ENCODE data around the gene CD2BP2. TPM values are rescaled to one million over a fixed set of nuclear protein-coding genes. Genes with fewer than 3 reads are reported as not detected.

Gene CD2BP2
- total RNA-seq, 2 donors from 2014 or later = 44.8 to 76.1 TPM

- Histone ChIP-seq H3K27ac (peak overlapping the region; percentile 94), H3K4me3 (peak overlapping the region; percentile 80), H3K4me1 (peaks cover 7% of the 10 kb centered on the region), H3K27me3 (no peaks in the 10 kb centered on the region), H3K9ac (ENCODE audit: low read depth in 2 of 2, low read length in 2 of 2) (peak overlapping the region; percentile 90 to 97), H3K36me3 (peaks cover 8% of the 10 kb centered on the region), H3K9me3 (no peaks in the 10 kb centered on the region)
- DNase-seq = peak; percentile 55
- intact Hi-C loops (cut with DNase I) = loop anchor here (10.0 kb wide), 1 partner anchor 260 kb away; the partner anchor contains the start of genes TBX6 and YPEL3
- TF ChIP-seq, protein P1, sequence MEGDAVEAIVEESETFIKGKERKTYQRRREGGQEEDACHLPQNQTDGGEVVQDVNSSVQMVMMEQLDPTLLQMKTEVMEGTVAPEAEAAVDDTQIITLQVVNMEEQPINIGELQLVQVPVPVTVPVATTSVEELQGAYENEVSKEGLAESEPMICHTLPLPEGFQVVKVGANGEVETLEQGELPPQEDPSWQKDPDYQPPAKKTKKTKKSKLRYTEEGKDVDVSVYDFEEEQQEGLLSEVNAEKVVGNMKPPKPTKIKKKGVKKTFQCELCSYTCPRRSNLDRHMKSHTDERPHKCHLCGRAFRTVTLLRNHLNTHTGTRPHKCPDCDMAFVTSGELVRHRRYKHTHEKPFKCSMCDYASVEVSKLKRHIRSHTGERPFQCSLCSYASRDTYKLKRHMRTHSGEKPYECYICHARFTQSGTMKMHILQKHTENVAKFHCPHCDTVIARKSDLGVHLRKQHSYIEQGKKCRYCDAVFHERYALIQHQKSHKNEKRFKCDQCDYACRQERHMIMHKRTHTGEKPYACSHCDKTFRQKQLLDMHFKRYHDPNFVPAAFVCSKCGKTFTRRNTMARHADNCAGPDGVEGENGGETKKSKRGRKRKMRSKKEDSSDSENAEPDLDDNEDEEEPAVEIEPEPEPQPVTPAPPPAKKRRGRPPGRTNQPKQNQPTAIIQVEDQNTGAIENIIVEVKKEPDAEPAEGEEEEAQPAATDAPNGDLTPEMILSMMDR (IDR thresholded peaks at IDR 0.05) = no peak
These were observed 525 bp downstream of the CD2BP2 start for GRCh38 chr16:30354423-30355143.

GRCh38 chr16:30353438-30354129 lies 1.5 kb downstream of the CD2BP2 start:
- peaks cover 8% of the 10 kb centered on the region for H3K36me3 ChIP-seq
- DNase-seq = no peak
- peak overlapping the region; percentile 80 for H3K4me3 ChIP-seq
- TF ChIP-seq, protein P1 (IDR thresholded peaks at IDR 0.05) = no peak
- peak overlapping the region in 1 of 2 donors; percentile 97 for H3K9ac ChIP-seq (ENCODE audit: low read depth in 2 of 2, low read length in 2 of 2)
- no peaks in the 10 kb centered on the region for H3K9me3 ChIP-seq
- H3K27ac ChIP-seq = no peak overlapping the region
- intact Hi-C loops (cut with DNase I) = loop anchor here (10.0 kb wide), 1 partner anchor 259 kb away; the partner anchor contains the start of genes TBX6 and YPEL3
- H3K27me3 ChIP-seq = no peaks in the 10 kb centered on the region
- H3K4me1 ChIP-seq = peaks cover 7% of the 10 kb centered on the region

DNA sequence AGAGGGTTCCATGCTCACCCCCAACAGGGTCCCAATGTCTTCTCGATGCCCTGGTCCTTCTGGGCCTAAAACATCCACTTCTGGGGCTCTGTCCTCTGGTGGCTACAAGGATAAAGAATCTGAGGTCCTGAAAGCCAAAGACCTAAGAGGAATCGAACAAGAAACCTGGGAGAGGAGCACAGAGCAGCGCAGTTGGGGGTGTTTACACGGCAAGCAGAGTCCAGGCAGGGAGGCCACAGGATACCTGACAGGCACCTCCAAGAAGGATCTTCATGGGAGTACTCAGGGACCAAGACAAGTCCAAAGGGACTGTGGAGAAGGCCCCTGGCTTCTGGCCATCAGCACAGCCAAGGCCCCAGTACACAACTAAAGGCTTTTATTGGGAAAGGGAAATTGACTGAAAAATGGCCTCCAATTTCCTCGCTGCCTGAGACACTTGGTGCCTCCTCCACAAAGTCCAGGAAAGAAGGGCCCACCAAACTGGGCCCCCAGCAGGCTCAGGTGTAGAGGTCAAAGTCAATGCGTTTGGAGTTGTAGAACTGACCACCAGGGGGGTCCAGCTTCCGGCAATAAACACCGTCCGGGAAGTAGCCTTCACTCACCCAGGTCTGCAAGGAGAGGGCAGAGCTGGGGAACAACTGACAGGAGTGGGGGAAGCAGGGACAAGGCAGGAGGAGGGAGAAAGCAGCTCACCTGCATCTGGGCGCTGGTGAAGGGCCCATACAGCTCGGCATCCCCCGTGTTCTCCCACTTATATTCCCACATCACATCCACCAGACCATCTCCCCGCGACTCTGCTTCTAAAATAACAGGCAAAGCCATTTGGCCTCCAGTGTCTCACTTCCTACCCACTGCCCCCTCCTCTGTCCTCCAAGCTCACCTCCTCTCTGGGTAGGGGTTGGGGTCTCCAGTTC lies 2.4 kb downstream of the CD2BP2 start:
- no peak for DNase-seq
- no peak overlapping the region for H3K4me3 ChIP-seq
- H3K4me1 ChIP-seq = peaks cover 7% of the 10 kb centered on the region
- H3K27me3 ChIP-seq = no peaks in the 10 kb centered on the region
- no peak overlapping the region for H3K9ac ChIP-seq (ENCODE audit: low read depth in 2 of 2, low read length in 2 of 2)
- TF ChIP-seq, protein P1 (IDR thresholded peaks at IDR 0.05) = no peak
- H3K27ac ChIP-seq = no peak overlapping the region
- peaks cover 8% of the 10 kb centered on the region for H3K36me3 ChIP-seq
- no peaks in the 10 kb centered on the region for H3K9me3 ChIP-seq
- intact Hi-C loops (cut with DNase I) = loop anchor here (10.0 kb wide), 1 partner anchor 258 kb away; the partner anchor contains the start of genes TBX6 and YPEL3

DNA sequence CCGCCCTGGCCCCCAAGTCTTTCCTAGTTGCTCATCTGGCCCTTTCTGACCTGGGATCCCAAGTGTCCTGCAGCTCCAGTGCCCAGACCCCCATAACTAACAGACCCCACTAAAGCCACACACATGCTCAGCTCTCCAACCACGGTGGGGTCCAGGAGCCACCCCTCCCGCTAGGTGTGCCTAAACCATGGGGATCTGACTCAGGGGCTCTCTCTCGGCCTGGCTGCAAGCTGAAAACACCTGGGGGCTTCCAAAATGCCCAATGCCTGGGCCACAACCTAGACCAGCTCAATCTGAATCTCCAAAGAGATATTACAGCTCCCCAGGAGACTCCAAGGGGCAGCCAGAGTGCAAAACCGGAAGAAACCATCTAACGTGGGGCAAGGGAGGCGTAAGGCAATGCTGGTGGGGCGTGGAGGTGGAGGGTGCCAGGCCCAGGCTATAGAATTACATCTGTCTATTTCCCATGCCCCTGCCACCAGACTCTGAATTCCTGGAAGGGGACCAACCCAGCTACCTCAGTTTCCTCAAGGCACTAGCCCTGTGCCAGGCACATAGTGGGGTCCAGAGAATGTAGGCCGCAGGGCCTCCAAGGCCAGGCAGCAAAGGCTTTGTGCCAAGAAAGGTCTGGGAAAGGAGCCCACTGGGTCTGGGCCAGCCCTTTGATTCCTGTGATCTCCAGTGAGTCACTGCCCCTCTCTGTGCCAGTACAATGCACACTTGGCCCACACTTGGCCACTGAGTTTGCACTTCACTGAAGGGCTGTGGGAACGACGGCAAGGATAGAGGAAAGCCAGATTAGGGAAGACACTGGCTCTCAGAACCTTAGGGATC lies 3.3 kb downstream of the CD2BP2 start:
- intact Hi-C loops (cut with DNase I) = loop anchor here (10.0 kb wide), 1 partner anchor 257 kb away; the partner anchor contains the start of genes TBX6 and YPEL3
- H3K9me3 ChIP-seq = no peaks in the 10 kb centered on the region
- peaks cover 7% of the 10 kb centered on the region for H3K4me1 ChIP-seq
- H3K36me3 ChIP-seq = peaks cover 8% of the 10 kb centered on the region
- peak; percentile 46 for DNase-seq
- H3K4me3 ChIP-seq = no peak overlapping the region
- peak overlapping the region in 1 of 2 donors; percentile 30 for H3K9ac ChIP-seq (ENCODE audit: low read depth in 2 of 2, low read length in 2 of 2)
- TF ChIP-seq, protein P1 (IDR thresholded peaks at IDR 0.05) = no peak
- H3K27ac ChIP-seq = no peak overlapping the region
- no peaks in the 10 kb centered on the region for H3K27me3 ChIP-seq
